ENCODE results near the gene C2orf76.
"Not testable (repeated sequence)": the region's sequence is repeated elsewhere in the genome, so short reads cannot be mapped to it uniquely, and the experiment has no call there.

C2orf76 gene

DNA sequence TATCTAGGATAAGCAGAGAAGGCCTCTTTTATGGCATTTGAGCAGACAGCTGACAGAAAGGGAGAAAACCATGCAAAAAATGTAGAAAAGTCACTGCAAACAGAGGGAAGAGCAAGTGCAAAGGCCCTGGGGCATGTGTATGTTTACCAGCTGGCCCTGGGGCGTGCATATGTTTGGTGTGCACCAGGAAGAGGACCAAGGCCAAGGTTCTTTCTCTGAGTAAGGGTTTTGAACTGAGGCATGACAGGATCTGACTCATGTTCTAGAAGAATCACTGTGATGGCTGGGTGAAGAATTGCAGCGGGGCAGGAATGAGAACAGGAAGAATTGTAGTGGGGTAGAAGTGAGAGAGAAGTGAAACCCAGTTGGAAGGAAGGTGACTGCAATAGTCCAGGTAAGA lies 73.4 kb downstream of the C2orf76 start:
- DNase-seq, result no peak

DNA sequence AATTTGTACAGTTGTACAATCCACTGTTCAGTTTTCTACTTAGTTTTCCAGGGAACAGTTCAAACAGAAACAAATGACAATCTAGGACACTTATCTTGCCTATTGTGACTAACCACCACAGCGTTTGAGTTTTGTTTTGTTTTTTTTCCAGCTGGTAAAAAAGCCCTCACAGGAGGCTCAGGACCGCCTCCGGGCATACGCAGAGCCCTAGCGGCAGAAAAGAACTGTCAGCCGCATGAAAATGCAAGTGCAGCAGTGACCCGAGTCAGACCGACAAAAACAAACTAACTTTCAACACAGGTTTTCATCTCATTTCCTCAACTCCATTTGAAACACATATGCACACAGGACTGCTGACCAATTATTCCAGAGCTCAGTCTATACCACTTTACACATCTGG lies 74.4 kb downstream of the C2orf76 start:
- no peak for DNase-seq

DNA sequence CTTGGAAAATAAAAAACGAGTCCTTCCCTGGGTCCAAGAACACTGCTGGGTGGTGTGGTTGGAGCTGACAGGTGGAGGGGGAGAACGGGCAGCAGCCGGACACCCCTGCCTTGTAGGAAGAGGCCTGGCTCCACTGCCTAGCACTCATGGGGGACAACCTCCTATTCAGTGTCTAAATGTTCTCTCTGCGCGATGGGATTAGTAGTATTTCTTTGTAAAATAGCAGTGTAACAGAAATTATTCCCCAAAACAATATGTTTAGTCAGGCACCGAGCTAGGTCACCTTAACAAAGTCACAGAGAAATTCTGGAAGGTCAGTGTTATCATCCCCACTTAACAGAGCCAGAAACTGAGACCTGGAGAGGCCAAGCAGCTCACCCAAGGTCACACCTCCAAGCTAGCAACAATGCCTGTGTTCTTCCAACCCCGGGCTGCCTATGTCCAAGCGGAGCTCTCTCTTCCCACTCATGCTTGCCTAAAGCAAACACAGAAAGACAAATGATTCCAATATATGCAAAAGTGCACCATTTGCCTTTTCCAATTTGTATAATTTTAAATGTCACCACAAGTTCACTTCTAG lies 75.0 kb downstream of the C2orf76 start:
- DNase-seq, result no peak

DNA sequence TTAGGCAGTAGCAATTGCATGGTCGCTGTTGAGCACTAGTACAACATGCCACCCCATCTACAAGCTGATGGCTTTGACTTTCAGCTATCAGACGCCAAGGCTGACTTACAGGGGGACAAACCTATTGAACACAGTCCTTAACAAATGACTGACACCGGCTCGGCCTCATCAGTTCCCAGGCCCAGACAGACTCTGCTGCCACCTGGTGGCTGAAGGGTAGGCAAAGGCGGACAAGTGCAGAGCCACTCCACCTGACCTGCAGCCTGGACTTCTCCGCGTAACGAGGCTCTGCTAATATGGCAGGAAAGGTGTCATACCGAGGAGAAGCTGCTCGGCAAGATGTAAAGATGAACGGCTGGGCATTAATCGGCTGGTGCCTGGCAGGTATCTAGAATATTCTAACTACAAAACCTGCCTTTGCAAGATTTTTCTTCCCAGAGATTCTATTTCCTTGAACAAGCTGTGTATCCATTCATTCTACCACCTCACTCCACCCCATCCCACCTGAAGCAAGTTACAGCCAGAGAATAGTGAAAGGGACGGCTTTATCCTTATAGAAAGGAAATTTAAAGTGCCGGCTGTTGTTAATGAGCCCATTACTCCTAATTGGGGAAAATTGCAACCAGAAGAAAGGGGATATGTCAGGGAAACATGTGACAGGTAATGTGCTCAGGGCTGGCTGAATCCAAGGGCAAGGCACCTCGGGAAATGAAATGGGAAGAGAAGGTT lies 75.6 kb downstream of the C2orf76 start:
- peak; percentile 23 for DNase-seq

DNA sequence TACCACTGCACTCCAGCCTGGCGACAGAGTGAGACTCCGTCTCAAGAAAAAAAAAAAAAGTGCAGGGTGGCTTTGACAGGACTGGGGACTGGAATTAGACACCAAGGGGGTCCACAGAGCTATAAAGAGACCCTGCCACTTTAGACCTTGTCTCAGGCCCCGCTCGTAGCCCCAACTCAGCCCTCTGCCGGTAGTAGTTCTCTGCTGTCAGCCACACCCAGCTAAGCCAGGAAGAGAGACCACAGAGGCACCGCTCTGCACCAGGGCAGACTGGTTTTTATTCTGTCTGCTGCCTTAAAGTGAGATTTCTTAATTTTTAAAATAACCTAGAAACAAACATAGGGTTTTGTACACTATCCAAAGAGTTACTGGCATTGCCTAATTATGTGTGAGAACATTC lies 77.0 kb downstream of the C2orf76 start:
- DNase-seq, result no peak

DNA sequence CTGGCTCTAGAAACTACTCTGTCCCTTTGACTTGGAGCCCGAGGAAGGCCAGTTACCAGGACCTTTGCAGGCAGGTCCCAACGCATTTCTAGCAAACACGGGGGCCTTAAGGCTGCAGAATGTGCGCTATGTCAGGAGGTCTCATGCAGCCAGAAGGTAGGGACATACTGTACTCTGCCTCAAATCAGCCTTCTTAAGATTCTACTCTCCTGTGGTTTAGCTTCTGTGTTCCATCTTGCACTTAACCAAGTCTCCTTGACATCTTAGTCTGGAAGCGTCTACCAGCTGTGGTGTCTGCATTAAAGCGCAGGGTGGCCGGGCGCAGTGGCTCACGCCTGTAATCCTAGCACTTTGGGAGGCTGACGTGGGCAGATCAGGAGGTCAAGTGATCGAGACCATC lies 77.5 kb downstream of the C2orf76 start:
- DNase-seq, result no peak

DNA sequence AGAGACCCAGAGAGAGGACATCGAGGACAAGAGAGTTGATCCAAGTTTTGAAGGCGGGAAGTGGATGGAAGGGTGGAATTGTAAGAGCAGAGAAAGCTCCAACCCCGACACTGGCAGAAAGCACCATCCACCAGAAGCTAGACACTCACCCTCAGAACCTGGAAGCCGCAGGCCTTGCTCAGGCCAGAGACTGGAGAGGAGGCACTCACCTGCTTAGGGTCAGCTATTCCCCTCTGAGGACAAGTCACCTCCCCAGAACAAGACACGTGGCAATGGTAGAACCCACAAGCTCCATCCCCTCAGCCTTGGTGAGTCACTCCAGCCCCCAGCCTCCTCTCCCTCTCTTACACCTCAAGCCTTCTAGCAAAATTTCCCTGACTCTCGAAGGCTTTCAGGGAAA lies 78.1 kb downstream of the C2orf76 start:
- DNase-seq, result no peak

DNA sequence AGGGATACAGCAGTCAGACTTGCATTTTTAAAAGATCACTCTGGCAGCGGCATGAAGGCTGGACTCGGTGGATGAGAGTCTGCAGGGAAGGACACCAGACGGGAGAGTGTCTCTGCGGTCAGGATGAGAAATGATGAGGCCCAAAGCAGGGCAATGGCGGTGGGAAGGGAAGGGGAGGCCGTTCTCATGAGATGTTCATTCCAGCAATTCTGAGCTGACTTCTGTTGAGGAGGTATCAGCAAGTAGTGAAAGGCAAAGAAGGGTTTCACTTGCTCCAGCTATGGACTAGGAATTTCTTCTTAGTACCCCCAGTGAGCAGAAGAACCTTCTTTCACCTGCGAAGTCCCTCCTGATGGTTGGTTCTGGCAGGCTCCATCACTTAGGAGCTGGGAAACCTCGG lies 80.0 kb downstream of the C2orf76 start:
- no peak for DNase-seq

DNA sequence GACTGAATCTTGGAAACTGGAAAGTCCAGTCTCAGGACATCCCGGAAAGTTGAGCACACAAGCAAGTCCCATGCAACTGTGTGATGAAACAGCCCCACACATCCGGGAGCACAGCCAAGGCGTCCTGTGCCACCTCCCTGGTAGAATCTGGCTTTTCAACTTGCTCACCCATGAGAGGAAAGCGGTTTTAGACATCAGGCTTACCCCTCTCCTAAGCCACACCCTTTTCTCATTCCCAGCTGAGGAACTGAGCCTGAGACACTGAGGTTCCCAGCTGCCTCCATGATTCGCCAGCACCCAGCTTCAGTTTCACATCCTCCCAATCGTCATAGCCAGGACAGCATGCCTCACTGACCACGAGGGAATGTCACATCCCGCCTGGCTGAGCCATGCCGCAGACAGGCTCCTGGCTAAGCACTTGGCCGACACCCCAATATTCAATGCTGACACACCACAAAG lies 82.7 kb downstream of the C2orf76 start:
- DNase-seq, result peak; percentile 74

DNA sequence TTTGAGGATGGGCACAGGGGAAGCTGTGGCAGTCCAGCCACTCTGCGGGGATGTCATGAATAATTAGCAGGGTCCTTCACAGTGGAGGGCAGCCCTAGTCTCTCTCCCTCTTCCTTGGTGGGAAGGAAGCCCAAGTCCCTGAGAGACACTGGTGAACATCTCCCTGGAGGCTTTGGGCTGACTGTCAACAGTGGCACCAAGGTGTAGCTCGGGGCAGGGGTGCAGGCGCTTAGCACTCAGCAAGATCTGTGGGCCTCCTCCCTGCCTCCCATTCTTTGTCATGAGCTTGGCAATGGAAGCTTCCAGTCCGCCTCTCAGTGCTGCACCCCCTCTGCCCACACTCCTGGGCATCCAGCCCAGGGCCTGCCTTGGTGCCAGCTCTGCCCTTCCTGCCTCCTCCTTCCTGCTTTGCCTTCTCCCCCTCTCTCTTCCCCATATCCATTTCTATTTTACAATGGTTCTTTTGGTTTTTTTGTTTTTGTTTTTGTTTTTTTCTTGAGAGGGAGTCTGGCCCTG lies 83.6 kb downstream of the C2orf76 start:
- peak; percentile 42 for DNase-seq

DNA sequence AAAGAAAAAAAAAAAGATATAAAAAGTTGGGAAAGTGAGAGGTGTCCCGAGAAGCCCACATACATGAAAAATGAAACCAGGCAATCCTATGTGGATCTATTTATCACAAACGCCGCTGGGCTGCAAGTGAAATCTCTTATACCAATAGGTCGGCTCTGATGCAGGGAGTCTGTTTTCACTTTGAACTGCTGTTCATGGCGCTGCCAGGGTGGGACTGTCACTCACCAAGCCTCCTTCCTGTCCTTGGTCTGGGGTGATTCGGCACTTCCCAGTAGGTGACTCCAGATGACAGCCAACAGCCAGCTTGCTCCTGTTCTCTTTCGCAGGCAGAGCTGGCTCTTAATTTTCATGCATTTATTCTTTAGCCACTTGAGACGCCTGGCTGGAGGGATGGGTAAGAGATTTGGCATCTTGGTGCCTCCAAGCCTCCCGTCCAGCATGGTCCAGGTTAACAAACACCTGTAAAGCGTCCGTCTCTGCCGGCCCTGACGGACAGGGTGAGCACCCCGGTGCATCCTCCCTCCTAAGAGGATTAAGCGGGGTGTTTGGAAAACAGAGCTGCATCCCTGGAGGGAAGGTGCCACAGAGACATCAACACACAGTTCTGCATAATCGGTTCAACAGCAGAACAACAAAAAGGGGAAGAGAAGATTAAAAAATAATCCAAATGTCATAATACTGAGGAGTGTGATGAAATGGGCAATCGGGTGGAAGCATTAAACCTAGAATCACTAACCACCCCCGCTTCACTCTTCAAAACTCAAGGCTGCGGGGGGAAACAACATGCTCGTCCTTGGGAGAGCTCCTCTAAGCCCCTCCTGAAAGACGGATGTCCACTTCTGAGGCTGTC lies 84.3 kb downstream of the C2orf76 start:
- no peak for DNase-seq

DNA sequence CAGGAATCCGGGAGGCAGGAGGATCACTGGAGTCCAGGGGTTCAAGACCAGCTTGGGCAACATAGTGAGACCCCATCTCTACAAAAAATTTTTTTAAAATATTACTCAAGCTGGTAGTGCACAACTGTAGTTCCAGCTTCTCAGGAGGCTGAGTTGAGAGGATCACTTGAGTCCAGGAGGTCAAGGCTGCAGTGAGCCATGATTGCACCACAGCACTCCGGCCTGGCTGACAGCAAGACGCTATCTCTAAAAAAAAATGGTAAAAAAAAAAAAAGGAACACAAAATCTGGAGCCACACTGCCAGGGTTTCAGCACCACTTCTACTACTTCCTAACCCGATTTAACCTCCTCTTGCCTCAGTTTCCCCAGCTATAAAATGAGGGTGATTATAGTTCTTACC lies 86.0 kb downstream of the C2orf76 start:
- no peak for DNase-seq

DNA sequence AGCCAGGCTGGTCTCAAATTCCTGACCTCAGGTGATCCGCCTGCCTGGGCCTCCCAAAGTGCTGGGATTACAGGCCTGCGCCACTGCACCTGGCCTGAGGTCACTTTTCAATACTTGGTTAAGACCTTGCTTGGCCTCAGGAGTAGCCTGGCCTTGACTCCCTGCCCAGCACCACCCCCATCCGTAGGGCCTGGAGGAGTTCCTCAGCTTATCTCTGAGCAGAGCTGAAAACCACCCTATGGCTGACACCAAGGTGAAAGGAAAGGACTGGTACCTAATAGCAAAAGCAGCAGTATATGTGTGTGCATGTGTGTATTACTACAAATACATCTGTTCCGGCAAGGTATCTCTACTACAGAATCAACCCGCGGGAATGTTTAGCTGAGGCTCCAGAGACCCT lies 87.0 kb downstream of the C2orf76 start:
- DNase-seq, result no peak

DNA sequence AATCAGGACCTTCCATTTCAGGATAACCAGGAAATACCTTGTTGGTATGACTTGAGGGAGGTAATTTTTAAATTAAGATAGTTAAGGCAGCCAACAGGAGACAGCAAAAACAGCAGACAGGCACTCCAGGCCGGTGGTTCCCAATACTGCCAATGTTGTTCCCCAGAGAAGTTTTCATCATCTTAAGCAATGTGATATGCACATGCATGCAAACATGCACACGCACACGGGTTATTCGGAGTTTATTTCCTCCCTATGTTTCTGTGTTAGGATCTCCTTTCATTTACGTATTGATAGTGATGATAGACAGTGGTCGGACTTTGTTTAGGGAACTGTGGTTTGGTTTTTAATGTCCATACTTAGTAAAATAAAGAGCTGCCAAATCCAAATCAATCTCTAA lies 87.7 kb downstream of the C2orf76 start:
- no peak for DNase-seq

DNA sequence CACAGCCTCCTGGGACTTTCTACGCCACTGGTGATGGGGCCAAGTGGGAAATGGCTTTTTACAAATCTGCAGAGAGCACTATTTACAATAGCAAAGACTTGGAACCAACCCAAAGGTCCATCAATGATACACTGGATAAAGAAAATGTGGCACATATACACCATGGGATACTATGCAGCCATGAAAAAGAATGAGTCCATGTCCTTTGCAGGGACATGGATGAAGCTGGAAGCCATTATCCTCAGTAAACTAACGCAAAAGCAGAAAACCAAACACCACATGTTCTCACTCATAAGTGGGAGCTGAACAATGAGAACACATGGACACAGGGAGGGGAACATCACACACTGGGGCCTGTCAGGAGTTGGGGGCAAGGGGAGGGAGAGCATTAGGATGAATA lies 88.2 kb downstream of the C2orf76 start:
- DNase-seq, result not testable (repeated sequence)

DNA sequence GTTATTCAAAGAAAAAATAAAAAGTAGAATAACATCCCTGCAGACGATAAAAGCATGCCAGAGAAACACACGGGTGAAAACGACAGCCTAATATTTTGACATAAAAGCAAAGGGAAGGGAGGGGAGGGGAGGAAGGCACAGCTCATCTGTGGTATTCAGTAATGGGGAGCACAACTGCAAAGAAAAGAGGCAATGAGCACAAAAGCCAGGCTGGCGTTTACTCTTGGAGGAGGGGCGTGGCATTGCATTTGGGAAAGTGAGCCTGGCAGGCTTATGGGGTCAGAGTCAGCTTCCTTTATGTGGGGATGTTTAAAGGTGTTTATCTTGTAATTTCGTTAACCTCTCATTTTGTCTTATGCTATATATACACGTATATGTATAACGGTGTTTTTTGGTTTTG lies 89.8 kb downstream of the C2orf76 start:
- no peak for DNase-seq

DNA sequence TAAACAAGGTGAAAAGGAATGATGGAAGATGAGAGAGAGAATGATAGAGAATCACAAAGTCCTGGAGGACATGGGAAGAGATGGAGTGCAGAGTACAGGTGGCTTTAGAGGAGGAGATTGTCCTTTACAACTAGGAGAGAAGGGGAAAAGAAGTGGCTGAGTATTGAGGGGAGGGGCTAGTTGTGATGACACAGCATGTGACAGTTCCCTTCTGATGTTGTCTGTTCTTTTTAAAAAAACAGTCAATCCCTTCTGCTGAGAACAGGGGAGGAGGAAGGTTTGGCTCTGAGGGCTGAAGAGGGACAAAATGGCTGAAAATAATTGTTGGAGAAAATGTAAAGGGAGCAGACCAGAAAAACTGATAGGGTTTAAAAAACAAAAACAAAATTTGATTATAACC lies 99.0 kb downstream of the C2orf76 start:
- no peak for DNase-seq

DNA sequence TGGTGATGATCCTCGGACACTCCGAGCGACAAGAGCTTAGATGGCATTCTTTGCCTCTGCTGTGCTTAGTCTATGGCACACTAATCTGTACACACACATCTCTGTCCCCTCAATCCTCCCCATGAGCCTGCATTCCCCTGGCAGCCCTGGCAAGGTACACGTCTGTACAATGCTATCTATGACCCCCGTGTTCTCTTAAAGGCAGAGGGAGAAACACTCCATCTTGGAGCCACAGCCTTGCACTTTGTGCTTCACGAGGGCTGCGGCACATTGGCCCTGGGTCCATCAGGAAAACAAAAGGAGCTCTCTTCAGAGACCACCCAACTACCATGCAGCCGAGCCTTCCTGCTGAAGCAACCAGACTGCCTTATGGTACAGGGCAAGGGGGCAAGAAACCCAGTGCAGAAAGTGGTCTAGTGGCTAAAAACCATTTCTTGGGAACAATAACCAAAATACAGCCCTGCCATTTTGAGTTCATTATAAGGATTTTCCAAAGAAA lies 100.5 kb downstream of the C2orf76 start:
- DNase-seq, result no peak

DNA sequence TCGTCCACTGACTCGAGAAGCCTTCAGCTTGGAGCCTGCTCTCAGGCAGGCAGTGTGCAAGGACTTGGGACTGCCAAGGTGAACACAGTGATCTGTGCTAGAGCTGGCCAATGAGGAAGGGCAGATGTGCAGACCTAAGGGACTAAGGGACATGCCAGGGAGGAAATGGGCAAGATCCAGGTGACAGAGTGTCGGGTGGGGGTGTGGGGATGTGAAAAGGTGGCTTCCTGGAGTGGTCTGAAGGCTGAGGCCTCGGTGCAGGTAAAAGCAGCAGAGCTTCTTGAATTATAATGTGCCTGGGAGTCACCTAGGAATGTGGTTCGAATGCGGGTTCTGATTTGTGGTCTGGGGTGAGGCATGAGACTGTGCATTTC lies 101.0 kb downstream of the C2orf76 start:
- DNase-seq, result no peak

DNA sequence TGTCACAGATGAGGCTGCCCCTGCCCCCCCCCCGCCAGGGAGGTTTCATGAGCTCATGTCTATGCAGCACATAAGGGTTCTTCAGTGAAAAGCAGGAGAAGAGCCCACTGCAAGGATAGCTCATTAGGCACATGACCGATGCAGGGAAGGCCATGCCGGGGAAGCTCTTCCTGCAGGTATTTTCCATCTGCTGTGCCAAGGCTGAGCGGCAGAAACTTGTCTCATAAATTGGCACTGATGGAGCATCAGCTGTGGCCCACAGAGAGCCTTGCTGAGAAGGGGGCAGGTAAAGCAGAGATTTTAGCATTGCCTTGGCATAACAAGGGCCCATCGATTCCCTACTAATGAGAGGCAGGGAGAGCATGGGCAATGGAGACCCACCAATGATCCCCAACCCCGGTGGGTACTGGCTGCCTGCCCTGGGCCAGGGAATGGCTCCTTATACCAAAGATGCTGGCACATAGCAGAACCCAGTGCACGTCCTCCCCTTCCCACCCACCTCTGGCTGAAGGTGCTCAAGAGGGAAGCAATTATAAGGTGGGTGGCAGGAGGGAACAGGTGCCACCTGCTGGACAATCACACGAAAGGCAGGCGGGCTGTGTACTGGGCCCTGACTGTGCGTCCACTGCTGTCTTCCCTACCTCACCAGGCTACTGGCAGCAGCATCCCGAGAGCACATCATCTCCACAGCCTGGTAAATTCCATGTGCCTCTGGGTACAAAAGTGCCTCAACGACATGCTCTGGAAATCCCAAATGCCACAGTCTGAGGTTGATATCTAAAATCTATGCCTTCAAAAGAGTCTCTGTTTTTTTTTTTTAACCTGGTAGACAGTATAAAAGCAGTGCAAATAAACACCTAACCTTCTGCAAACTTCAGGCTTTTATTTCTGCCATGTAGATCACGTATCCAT lies 101.6 kb downstream of the C2orf76 start:
- DNase-seq, result peak; percentile 1

DNA sequence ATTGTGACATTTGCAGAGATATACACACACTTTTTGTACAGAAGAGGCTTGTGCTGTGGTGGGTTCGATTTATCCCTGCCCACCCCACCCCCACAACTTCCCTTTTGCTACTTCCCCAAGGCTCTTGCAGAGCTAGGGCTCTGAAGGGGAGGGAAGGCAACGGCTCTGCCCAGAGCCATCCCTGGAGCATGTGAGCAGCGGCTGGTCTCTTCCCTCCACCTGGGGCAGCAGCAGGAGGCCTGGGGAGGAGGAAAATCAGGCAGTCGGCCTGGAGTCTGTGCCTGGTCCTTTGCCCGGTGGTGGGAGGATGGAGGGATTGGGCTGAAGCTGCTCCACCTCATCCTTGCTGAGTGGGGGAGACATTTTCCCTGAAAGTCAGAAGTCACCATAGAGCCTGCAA lies 103.0 kb downstream of the C2orf76 start:
- no peak for DNase-seq

DNA sequence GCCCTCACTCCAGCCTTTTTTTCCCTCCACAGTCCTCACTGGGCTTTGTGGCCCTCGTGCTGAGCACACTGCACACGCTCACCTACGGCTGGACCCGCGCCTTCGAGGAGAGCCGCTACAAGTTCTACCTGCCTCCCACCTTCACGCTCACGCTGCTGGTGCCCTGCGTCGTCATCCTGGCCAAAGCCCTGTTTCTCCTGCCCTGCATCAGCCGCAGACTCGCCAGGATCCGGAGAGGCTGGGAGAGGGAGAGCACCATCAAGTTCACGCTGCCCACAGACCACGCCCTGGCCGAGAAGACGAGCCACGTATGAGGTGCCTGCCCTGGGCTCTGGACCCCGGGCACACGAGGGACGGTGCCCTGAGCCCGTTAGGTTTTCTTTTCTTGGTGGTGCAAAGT lies 103.6 kb downstream of the C2orf76 start:
- no peak for DNase-seq
